GM18867 (cell line): ENCODE data around the gene NDUFS7.

ENCODE experiments used
- ATAC-seq: cut with Tn5 transposase; IDR thresholded peaks from one replicate; pipeline ENCODE4 v1.9.1; 2021; ENCODE audit warnings: mild to moderate bottlenecking, moderate library complexity; ENCODE audit not compliant: unreplicated experiment

NDUFS7 gene

GRCh38 chr19:1399745-1400144 lies 16.0 kb downstream of the NDUFS7 start:
- ATAC-seq: no peak

- no peak for ATAC-seq
Observed at GRCh38 chr19:1400281-1401137, 16.8 kb downstream of the NDUFS7 start.

GRCh38 chr19:1401138-1401888 lies 17.6 kb downstream of the NDUFS7 start, which contains the start of gene GAMT:
Gene GAMT (minus strand): TSS chr19:1401542. CDS start chr19:1401476, 66 bp downstream.
- no peak for ATAC-seq

- no peak for ATAC-seq
Observed at GRCh38 chr19:1401889-1402217, 18.1 kb downstream of the NDUFS7 start.

- no peak for ATAC-seq
Observed at GRCh38 chr19:1402411-1403070, 18.8 kb downstream of the NDUFS7 start.

- peak; percentile 73 for ATAC-seq
Observed at GRCh38 chr19:1406774-1407527, 23.2 kb downstream of the NDUFS7 start.

GRCh38 chr19:1407528-1408299 lies 24.0 kb downstream of the NDUFS7 start, which contains the start of gene DAZAP1:
Gene DAZAP1 (plus strand): TSS chr19:1407586. CDS start chr19:1407774, 188 bp downstream.
- peak; percentile 29 for ATAC-seq

- no peak for ATAC-seq
Observed at GRCh38 chr19:1408300-1409203, 24.8 kb downstream of the NDUFS7 start.

GRCh38 chr19:1409204-1410005 lies 25.7 kb downstream of the NDUFS7 start:
- no peak for ATAC-seq

- no peak for ATAC-seq
Observed at GRCh38 chr19:1410136-1410786, 26.6 kb downstream of the NDUFS7 start.

GRCh38 chr19:1410789-1411188 lies 27.1 kb downstream of the NDUFS7 start:
- ATAC-seq: no peak

- no peak for ATAC-seq
Observed at GRCh38 chr19:1411255-1412191, 27.8 kb downstream of the NDUFS7 start.

- ATAC-seq: no peak
Observed at GRCh38 chr19:1412323-1412923, 28.7 kb downstream of the NDUFS7 start.

- ATAC-seq: no peak
Observed at GRCh38 chr19:1412995-1413800, 29.5 kb downstream of the NDUFS7 start.
